Measurements from ENCODE around the gene MAOA. TPM values are rescaled to one million over a fixed set of nuclear protein-coding genes. Genes with fewer than 3 reads are reported as not detected.

MAOA gene
- total RNA-seq, 1 donor from 2014 or later, result 1.8 TPM

DNA sequence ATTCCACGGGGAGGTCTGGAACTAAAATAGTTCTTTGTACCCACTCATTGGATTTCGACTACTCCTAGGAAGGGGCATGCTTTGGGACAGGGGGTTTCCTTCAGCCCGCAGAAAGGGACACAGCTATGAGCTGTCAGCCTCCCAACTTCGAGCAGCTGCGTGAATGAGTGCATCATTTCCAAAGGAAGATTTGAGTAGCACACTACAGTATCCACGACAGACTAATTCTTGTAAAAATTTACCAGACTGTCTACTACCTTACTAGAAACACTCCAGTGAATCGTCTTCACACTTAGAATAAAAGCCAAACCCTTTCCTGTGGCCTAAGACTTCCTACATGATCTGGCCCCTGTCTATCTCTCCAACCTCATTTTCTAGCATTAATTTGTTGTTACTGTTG lies 101.9 kb downstream of the MAOA start:
- Histone ChIP-seq H3K4me1 (ENCODE audit: insufficient read depth, low read length) (no peaks in the 10 kb centered on the region), H3K9ac (ENCODE audit: low read length) (no peak overlapping the region), H3K36me3 (ENCODE audit: insufficient read depth, low read length) (no peaks in the 10 kb centered on the region), H3K79me2 (ENCODE audit: insufficient read depth, low read length) (no peaks in the 10 kb centered on the region), H3K27me3 (ENCODE audit: insufficient read depth, low read length) (no peaks in the 10 kb centered on the region), H3K27ac (ENCODE audit: low read depth, low read length) (no peak overlapping the region), H2AFZ (ENCODE audit: low read depth, low read length) (no peak overlapping the region), H4K20me1 (ENCODE audit: insufficient read depth, low read length) (no peaks in the 10 kb centered on the region), H3K9me3 (ENCODE audit: insufficient read depth, low read depth, low read length) (no peaks in the 10 kb centered on the region), H3K4me2 (ENCODE audit: low read length) (no peak overlapping the region), H3K4me3 (ENCODE audit: insufficient read depth, low read depth, low read length) (no peak overlapping the region)
- Mint-ChIP-seq H3K36me3 (ENCODE audit: low read depth, unreplicated experiment) (no peaks in the 10 kb centered on the region), H3K4me3 (ENCODE audit: unreplicated experiment) (no peak overlapping the region), H3K4me1 (ENCODE audit: low read depth, unreplicated experiment) (peaks cover 3% of the 10 kb centered on the region), H3K9me3 (ENCODE audit: unreplicated experiment) (no peaks in the 10 kb centered on the region), H3K27ac (ENCODE audit: unreplicated experiment) (no peak overlapping the region), H3K27me3 (ENCODE audit: low read depth, unreplicated experiment) (no peaks in the 10 kb centered on the region)
- TF ChIP-seq EZH2 (IDR thresholded peaks at IDR 0.05; ENCODE audit: insufficient read depth, low read length), result no peak
- TF ChIP-seq, protein P1, sequence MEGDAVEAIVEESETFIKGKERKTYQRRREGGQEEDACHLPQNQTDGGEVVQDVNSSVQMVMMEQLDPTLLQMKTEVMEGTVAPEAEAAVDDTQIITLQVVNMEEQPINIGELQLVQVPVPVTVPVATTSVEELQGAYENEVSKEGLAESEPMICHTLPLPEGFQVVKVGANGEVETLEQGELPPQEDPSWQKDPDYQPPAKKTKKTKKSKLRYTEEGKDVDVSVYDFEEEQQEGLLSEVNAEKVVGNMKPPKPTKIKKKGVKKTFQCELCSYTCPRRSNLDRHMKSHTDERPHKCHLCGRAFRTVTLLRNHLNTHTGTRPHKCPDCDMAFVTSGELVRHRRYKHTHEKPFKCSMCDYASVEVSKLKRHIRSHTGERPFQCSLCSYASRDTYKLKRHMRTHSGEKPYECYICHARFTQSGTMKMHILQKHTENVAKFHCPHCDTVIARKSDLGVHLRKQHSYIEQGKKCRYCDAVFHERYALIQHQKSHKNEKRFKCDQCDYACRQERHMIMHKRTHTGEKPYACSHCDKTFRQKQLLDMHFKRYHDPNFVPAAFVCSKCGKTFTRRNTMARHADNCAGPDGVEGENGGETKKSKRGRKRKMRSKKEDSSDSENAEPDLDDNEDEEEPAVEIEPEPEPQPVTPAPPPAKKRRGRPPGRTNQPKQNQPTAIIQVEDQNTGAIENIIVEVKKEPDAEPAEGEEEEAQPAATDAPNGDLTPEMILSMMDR (IDR thresholded peaks at IDR 0.05; ENCODE audit: insufficient read depth, low read depth, low read length), result no peak
- FAIRE-seq (no peak), DNase-seq (ENCODE audit: low read depth) (no peak)

DNA sequence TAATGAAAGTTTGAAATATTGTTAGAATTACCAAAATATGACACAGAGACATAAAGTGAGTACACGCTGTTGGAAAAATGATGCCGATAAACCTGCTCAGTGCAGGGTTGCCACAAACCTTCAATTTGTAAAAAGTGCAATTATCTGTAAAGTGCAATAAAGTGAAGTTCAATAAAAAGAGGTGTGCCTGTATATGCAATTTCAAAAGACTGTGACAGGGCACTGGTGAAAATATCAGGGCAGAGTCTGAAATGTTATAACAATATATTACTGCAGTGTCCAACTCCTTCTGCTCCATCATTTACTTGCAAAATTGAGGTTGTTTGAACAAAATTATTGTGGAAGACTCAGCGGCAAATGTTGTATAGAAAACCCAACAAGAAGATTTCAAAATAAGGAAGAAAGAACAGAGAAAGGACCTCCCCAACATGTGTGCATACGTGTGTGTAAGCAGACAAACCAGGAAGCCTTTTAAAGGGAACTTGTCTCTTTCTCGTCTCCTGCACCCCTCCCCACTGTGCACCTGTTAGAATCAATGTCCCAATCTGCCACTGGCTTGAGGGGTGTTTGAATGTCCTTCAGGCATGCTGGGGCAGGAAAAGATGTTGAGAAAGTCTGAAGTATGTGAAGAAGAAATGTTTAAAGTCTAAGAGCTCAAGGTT lies 130.0 kb downstream of the MAOA start:
- Mint-ChIP-seq H3K36me3 (ENCODE audit: low read depth, unreplicated experiment) (no peaks in the 10 kb centered on the region), H3K4me1 (ENCODE audit: low read depth, unreplicated experiment) (no peaks in the 10 kb centered on the region), H3K9me3 (ENCODE audit: unreplicated experiment) (no peaks in the 10 kb centered on the region), H3K27ac (ENCODE audit: unreplicated experiment) (no peak overlapping the region), H3K27me3 (ENCODE audit: low read depth, unreplicated experiment) (no peaks in the 10 kb centered on the region), H3K4me3 (ENCODE audit: unreplicated experiment) (no peak overlapping the region)
- H3K4me1 ChIP-seq (ENCODE audit: insufficient read depth, low read length), result no peaks in the 10 kb centered on the region
- no peaks in the 10 kb centered on the region for H3K36me3 ChIP-seq (ENCODE audit: insufficient read depth, low read length)
- no peak overlapping the region for H2AFZ ChIP-seq (ENCODE audit: low read depth, low read length)
- no peak for DNase-seq (ENCODE audit: low read depth)
- H3K27ac ChIP-seq (ENCODE audit: low read depth, low read length), result no peak overlapping the region
- H3K4me3 ChIP-seq (ENCODE audit: insufficient read depth, low read depth, low read length), result no peak overlapping the region
- FAIRE-seq, result no peak
- H4K20me1 ChIP-seq (ENCODE audit: insufficient read depth, low read length), result no peaks in the 10 kb centered on the region
- no peak for TF ChIP-seq EZH2 (IDR thresholded peaks at IDR 0.05; ENCODE audit: insufficient read depth, low read length)
- TF ChIP-seq, protein P1 (IDR thresholded peaks at IDR 0.05; ENCODE audit: insufficient read depth, low read depth, low read length), result no peak
- no peaks in the 10 kb centered on the region for H3K27me3 ChIP-seq (ENCODE audit: insufficient read depth, low read length)
- no peak overlapping the region for H3K9ac ChIP-seq (ENCODE audit: low read length)
- no peaks in the 10 kb centered on the region for H3K79me2 ChIP-seq (ENCODE audit: insufficient read depth, low read length)
- no peak overlapping the region for H3K4me2 ChIP-seq (ENCODE audit: low read length)
- H3K9me3 ChIP-seq (ENCODE audit: insufficient read depth, low read depth, low read length), result no peaks in the 10 kb centered on the region

Other genes starting within 250 kb of the MAOA start
- gene MAOB, start 226.2 kb downstream of the MAOA start, total RNA-seq, result 0.20 and 0.77 TPM in 2 replicates